Neuronal stem cell (in vitro differentiated cells): ENCODE results near the gene FLAD1.

Experiments used
- DNase-seq: peaks from one replicate; pipeline ENCODE4 v3.0.0-alpha.2; 2013; ENCODE audit warnings: low spot score
- H2AFZ ChIP-seq: one replicate; pipeline ENCODE4 v1.6.1; 2013; ENCODE audit warnings: mild to moderate bottlenecking, low read length, inconsistent platforms
- H2AK5ac ChIP-seq: 2 replicates; pipeline ENCODE4 v1.6.1; 2013; ENCODE audit warnings: low read depth, mild to moderate bottlenecking, inconsistent platforms, low read length, moderate library complexity, mixed read lengths
- H2BK120ac ChIP-seq: 2 replicates; pipeline ENCODE4 v1.6.1; 2013; ENCODE audit warnings: low read depth, mild to moderate bottlenecking, inconsistent platforms, low read length, moderate library complexity, mixed read lengths
- H2BK12ac ChIP-seq: one replicate; pipeline ENCODE4 v1.6.1; 2013; ENCODE audit warnings: low read length, inconsistent platforms
- H2BK15ac ChIP-seq: 2 replicates; pipeline ENCODE4 v1.6.1; 2013; ENCODE audit warnings: mild to moderate bottlenecking, low read length, inconsistent platforms, mixed read lengths
- H2BK5ac ChIP-seq: one replicate; pipeline ENCODE4 v1.6.1; 2013; ENCODE audit warnings: inconsistent platforms, mild to moderate bottlenecking, low read length, moderate library complexity
- H3K14ac ChIP-seq: one replicate; pipeline ENCODE4 v1.6.1; 2013; ENCODE audit warnings: low read length, inconsistent platforms
- H3K18ac ChIP-seq: 2 replicates; pipeline ENCODE4 v1.6.1; 2013; ENCODE audit warnings: low read length, inconsistent platforms
- H3K23ac ChIP-seq: 2 replicates; pipeline ENCODE4 v1.6.1; 2013; ENCODE audit warnings: low read depth, mild to moderate bottlenecking, mixed read lengths, low read length, inconsistent platforms; ENCODE audit not compliant: poor library complexity
- H3K27ac ChIP-seq: replicated peaks from 3 replicates; pipeline ENCODE4 v1.5.1; 2013; ENCODE audit warnings: low read length, inconsistent platforms
- H3K27me3 ChIP-seq, 3 experiments: 2 replicates each; pipeline ENCODE4 v1.6.1; 2013; ENCODE audit warnings: low read length in 3 of 3, mild to moderate bottlenecking in 2 of 3, inconsistent platforms in 1 of 3, low read depth in 1 of 3, mixed read lengths in 1 of 3, moderate library complexity in 1 of 3; ENCODE audit not compliant: control insufficient read depth in 3 of 3, insufficient read depth in 3 of 3
- H3K36me3 ChIP-seq, 2 donors: replicated peaks in 1 of 2; 2 replicates each; pipeline ENCODE4 v1.6.1; 2013; ENCODE audit warnings: low read length in 2 of 2; ENCODE audit not compliant: control insufficient read depth in 2 of 2, insufficient read depth in 2 of 2
- H3K4ac ChIP-seq: 2 replicates; pipeline ENCODE4 v1.6.1; 2013; ENCODE audit warnings: inconsistent platforms, mild to moderate bottlenecking, low read length, moderate library complexity
- H3K4me1 ChIP-seq, 2 donors: 1 replicate in 1 of 2; 2 replicates in 1 of 2; pipeline ENCODE4 v1.6.1; 2013; ENCODE audit warnings: low read length in 2 of 2, low read depth in 1 of 2; ENCODE audit not compliant: control insufficient read depth in 2 of 2, insufficient read depth in 1 of 2
- H3K4me2 ChIP-seq: one replicate; pipeline ENCODE4 v1.6.1; 2013; ENCODE audit warnings: mild to moderate bottlenecking, low read length, inconsistent platforms; ENCODE audit not compliant: insufficient read depth, poor library complexity, severe bottlenecking
- H3K4me3 ChIP-seq, 2 donors: 2 replicates each; pipeline ENCODE4 v1.5.1; 2013; ENCODE audit warnings: low read length in 2 of 2, mild to moderate bottlenecking in 2 of 2, inconsistent platforms in 1 of 2, moderate library complexity in 1 of 2
- H3K79me1 ChIP-seq: one replicate; pipeline ENCODE4 v1.6.1; 2013; ENCODE audit warnings: low read depth, mild to moderate bottlenecking, inconsistent platforms, low read length, moderate library complexity
- H3K9ac ChIP-seq: one replicate; pipeline ENCODE4 v1.6.1; 2013; ENCODE audit warnings: mild to moderate bottlenecking, low read depth, low read length, inconsistent platforms; ENCODE audit not compliant: poor library complexity
- H3K9me3 ChIP-seq, 2 donors: replicated peaks in 1 of 2; 2 replicates each; pipeline versions ENCODE3 to v1.6.1; 2013; ENCODE audit warnings: low read length in 2 of 2, mild to moderate bottlenecking in 2 of 2, inconsistent platforms in 1 of 2, low read depth in 1 of 2, mixed read lengths in 1 of 2, moderate library complexity in 1 of 2; ENCODE audit not compliant: control insufficient read depth in 2 of 2, insufficient read depth in 1 of 2
- H4K8ac ChIP-seq: one replicate; pipeline ENCODE4 v1.6.1; 2013; ENCODE audit warnings: low read depth, mild to moderate bottlenecking, inconsistent platforms, low read length, moderate library complexity
- H4K91ac ChIP-seq: one replicate; pipeline ENCODE4 v1.6.1; 2013; ENCODE audit warnings: low read length, low read depth, mild to moderate bottlenecking, inconsistent platforms; ENCODE audit not compliant: poor library complexity
- WGBS, 2 donors: extraction: QIAGEN DNeasy Blood & Tissue Kit; methylation state at CpG; one replicate each; pipeline ENCODE4 v1.1.7; 2013; ENCODE audit warnings: missing lambda C conversion rate in 2 of 2, mixed read lengths in 1 of 2; ENCODE audit not compliant: insufficient read length in 2 of 2, insufficient replicate concordance in 1 of 2; ENCODE audit errors: extremely low coverage in 2 of 2; 5-methylcytosine and 5-hydroxymethylcytosine counted together

The FLAD1 gene

DNA sequence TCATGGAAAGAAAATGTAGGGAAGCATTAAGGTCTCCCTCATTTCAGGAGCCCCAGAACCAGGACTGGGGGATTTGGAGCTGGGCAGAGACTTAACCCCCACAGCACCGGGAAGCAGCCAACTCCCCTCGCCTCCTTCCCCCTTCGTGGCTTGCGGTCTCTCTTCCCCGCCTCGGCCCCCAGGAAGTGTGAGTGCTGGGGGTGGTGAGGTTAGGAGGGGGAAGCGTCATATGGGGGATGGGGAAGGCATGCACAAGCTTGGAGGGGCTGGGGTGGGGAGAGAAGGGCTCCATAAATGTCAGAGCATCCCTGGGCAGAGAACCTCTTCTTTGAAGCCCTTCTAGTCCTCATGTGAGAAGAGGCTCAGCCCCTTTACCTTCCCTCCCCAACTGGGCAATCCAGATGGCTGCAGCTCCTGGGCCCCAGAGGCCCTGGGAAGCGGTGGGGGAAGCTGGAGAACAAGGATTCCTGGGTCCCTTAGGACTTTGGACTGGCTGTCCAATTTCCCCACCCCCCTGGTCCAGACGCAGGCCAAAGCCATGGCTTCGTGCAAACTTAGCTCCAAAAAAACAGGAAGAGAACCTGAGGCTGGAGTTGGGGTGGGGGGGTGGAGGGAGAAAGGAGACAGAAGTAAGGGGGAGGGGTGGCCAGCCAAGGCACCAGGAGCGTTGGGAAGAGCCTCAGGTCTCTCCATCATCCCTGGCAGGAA, 27.2 kb downstream of the FLAD1 start:
- no peak overlapping the region for H3K27ac ChIP-seq
- no peak overlapping the region for H2AFZ ChIP-seq
- H3K4me3 ChIP-seq, result no peak overlapping the region
- no peak overlapping the region for H3K18ac ChIP-seq
- H3K4ac ChIP-seq, result no peak overlapping the region
- H3K9me3 ChIP-seq, result no peaks in the 10 kb centered on the region
- no peak overlapping the region for H4K8ac ChIP-seq
- no peak overlapping the region for H4K91ac ChIP-seq
- H3K27me3 ChIP-seq, result no peaks in the 10 kb centered on the region
- peak overlapping the region; percentile 12 for H2BK120ac ChIP-seq
- H3K23ac ChIP-seq, result no peak overlapping the region
- peak overlapping the region; percentile 74 for H2BK15ac ChIP-seq
- peaks cover 4% of the 10 kb centered on the region for H3K79me1 ChIP-seq
- no peak overlapping the region for H3K4me2 ChIP-seq
- no peak overlapping the region for H3K14ac ChIP-seq
- peak overlapping the region; percentile 91 for H2BK5ac ChIP-seq
- DNase-seq, result no peak
- WGBS, 2 donors, result no CpG with 5 or more reads among the region's 11 CpGs
- H2BK12ac ChIP-seq, result peak overlapping the region; percentile 69
- peaks cover 14 to 29% of the 10 kb centered on the region in 2 donors for H3K4me1 ChIP-seq
- peak overlapping the region; percentile 86 for H2AK5ac ChIP-seq
- H3K9ac ChIP-seq, result no peak overlapping the region
- peaks cover 0 to 2% of the 10 kb centered on the region in 2 donors for H3K36me3 ChIP-seq

DNA sequence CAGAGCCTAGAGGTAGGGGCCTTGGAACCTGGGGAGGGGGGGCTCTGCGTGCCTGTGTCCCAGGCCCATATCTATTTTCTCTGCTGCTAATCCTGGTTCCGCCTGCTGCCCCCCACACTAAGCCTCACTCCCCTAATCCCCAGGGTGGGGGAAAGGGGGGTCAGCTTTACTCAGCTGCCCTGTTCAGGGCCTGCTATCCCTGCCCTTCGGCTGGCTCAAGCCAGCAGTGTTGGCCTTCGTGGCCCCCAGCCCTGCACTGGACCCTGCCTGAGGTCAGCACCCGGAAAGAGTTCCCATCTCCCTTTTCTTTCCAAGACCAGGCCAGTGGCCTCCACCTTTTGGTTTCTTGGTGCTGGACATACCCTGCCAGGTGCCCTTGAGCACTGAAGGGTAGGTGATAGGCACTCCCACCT, 27.9 kb downstream of the FLAD1 start:
- H3K4ac ChIP-seq, result no peak overlapping the region
- no peak overlapping the region for H3K14ac ChIP-seq
- no peak overlapping the region for H2AFZ ChIP-seq
- no peak overlapping the region for H3K9ac ChIP-seq
- H2AK5ac ChIP-seq, result peak overlapping the region; percentile 58
- H2BK5ac ChIP-seq, result peak overlapping the region; percentile 91
- H4K91ac ChIP-seq, result no peak overlapping the region
- no peaks in the 10 kb centered on the region for H3K27me3 ChIP-seq
- H3K9me3 ChIP-seq, result no peaks in the 10 kb centered on the region
- H3K27ac ChIP-seq, result no peak overlapping the region
- H3K4me1 ChIP-seq, result peaks cover 14 to 29% of the 10 kb centered on the region in 2 donors
- H3K4me3 ChIP-seq, result no peak overlapping the region
- H2BK12ac ChIP-seq, result no peak overlapping the region
- no CpG with 5 or more reads among the region's 5 CpGs for WGBS, 2 donors
- no peak overlapping the region for H3K23ac ChIP-seq
- H3K36me3 ChIP-seq, result peaks cover 6 to 8% of the 10 kb centered on the region in 2 donors
- H3K4me2 ChIP-seq, result no peak overlapping the region
- H2BK15ac ChIP-seq, result peak overlapping the region; percentile 74
- DNase-seq, result no peak
- H3K18ac ChIP-seq, result peak overlapping the region; percentile 92
- H2BK120ac ChIP-seq, result no peak overlapping the region
- H3K79me1 ChIP-seq, result peaks cover 3% of the 10 kb centered on the region
- no peak overlapping the region for H4K8ac ChIP-seq

DNA sequence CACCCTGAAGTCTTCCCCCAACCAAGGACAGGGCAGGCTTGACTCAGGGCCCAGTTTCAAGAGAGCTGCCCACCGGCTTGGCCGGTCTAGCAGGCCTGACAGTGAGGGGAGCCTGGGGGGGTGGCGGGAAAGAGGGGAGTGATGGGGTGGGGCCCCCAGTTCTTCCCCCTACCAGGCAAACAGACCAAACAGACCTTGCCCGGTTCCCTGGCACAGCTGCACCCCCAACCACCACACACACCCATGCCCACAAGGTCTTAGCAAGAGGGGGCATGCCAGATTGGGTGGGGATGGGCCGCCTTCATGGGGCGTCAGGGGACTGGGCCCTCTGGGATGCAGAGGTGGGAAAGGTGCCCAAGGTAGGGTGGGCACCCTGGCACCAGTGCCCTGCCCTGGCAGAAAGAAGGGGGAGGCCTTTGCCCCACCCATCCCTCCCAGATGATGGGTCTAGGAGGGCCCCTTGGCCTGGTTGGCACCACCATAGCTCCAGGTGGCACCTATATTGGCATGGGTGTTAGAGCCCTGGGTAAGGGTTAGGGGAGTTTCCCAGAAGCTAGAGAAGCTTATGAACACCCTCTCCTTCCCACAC, 28.4 kb downstream of the FLAD1 start:
- Histone ChIP-seq H3K14ac (no peak overlapping the region), H3K4ac (no peak overlapping the region), H2BK5ac (peak overlapping the region; percentile 91), H2BK12ac (peak overlapping the region; percentile 24), H2BK120ac (no peak overlapping the region), H3K4me1 (peaks cover 14 to 31% of the 10 kb centered on the region in 2 donors), H2AK5ac (peak overlapping the region; percentile 58), H3K79me1 (peaks cover 3% of the 10 kb centered on the region), H2AFZ (no peak overlapping the region), H3K27ac (peak overlapping the region; percentile 16), H3K36me3 (peaks cover 11 to 13% of the 10 kb centered on the region in 2 donors), H3K4me3 (no peak overlapping the region), H3K4me2 (no peak overlapping the region), H4K91ac (no peak overlapping the region), H3K18ac (peak overlapping the region; percentile 92), H3K27me3 (no peaks in the 10 kb centered on the region), H3K9me3 (no peaks in the 10 kb centered on the region), H4K8ac (no peak overlapping the region), H3K9ac (no peak overlapping the region), H2BK15ac (peak overlapping the region; percentile 74), H3K23ac (no peak overlapping the region)
- DNase-seq, result no peak
- no CpG with 5 or more reads among the region's 6 CpGs for WGBS, 2 donors

GRCh38 chr1:155012026-155012546, 28.9 kb downstream of the FLAD1 start:
- no peak overlapping the region for H4K8ac ChIP-seq
- no peaks in the 10 kb centered on the region for H3K27me3 ChIP-seq
- H2BK15ac ChIP-seq, result peak overlapping the region; percentile 74
- peak overlapping the region; percentile 58 for H2AK5ac ChIP-seq
- H2AFZ ChIP-seq, result no peak overlapping the region
- no peak overlapping the region for H3K14ac ChIP-seq
- peaks cover 17 to 35% of the 10 kb centered on the region in 2 donors for H3K4me1 ChIP-seq
- peak overlapping the region; percentile 92 for H3K18ac ChIP-seq
- DNase-seq, result peak; percentile 62
- peak overlapping the region; percentile 91 for H2BK5ac ChIP-seq
- H3K9ac ChIP-seq, result no peak overlapping the region
- no peaks in the 10 kb centered on the region for H3K9me3 ChIP-seq
- H3K23ac ChIP-seq, result peak overlapping the region; percentile 37
- H4K91ac ChIP-seq, result no peak overlapping the region
- H3K4ac ChIP-seq, result no peak overlapping the region
- no CpG with 5 or more reads among the region's 9 CpGs for WGBS, 2 donors
- H2BK120ac ChIP-seq, result no peak overlapping the region
- H3K4me3 ChIP-seq, result no peak overlapping the region
- peak overlapping the region; percentile 16 for H3K27ac ChIP-seq
- peaks cover 14% of the 10 kb centered on the region in 2 donors for H3K36me3 ChIP-seq
- H3K4me2 ChIP-seq, result peak overlapping the region; percentile 37
- peaks cover 3% of the 10 kb centered on the region for H3K79me1 ChIP-seq
- H2BK12ac ChIP-seq, result peak overlapping the region; percentile 24
